ENCODE data around the gene PABPC1L.
A peak's percentile ranks its signal among the peaks of the same experiment; 100 is the strongest.
"Not testable (repeated sequence)": the region's sequence is repeated elsewhere in the genome, so short reads cannot be mapped to it uniquely, and the experiment has no call there.

Gene PABPC1L

DNA sequence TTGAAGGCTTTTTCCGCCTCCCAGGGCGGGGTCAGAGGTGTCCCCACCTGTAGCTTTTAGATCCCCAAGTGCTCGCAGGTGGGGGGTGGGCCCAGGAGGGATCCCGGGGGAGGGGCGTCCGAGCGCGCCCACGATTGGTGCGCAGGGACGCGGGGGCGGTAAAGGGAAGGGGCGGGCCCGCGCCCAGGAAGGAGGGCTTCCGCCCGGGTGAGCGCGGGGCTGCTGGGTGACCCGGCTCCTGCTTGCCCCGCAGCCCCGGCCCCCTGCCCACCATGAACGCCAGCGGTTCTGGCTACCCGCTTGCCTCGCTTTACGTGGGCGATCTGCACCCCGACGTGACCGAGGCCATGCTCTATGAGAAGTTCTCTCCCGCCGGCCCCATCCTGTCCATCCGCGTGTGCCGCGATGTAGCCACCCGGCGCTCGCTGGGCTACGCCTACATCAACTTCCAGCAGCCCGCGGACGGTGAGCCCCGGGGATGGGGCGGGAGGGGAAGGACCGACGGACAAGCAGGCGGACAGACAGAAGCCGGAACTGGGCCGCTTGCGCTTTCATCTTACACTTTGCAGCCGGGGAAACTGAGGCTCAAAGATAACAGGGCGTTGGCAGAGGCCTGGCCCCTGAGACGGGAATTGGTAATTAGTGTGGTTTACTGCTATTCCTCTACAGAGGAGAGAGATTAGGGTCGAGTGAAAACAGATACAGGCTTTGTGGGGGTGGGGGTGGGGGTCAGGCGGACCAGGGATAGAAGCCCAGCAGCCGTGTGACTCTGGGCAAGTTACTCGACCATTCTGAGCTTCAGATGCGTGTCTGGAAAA lies at the start of gene PABPC1L:
Gene PABPC1L, plus strand, starts transcription at position 189 of the 818 bp plus-strand sequence. Its CDS starts 84 bp downstream, at position 273.
- DNase-seq (ENCODE audit: low read depth in 3 of 3, low spot score in 1 of 3) = peak; percentile 21 to 74 (median 50)

DNA sequence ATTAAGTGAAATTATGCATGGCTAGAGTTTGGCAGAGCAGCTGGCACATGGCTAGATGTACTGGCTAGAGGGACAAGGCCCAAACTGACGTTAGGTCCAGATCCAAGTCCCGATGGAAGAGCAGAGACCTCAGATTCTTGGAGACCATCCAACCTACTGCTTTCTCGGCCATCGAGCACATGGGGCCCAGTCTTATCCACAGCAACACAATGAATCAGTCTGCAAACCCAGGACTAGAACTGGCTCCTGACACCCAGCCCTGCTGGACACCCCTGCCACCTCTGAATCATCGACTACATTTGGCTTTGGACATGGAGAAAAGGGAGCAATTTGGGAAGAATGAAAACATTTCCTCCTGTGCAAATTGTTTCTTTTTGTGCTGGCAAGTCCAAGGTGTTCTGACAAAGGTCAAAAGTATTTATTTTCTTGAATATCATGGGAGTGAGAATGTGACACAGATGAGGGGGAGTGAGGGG lies 48.3 kb upstream of the PABPC1L start:
- no peak for DNase-seq (ENCODE audit: low read depth in 3 of 3, low spot score in 1 of 3)

DNA sequence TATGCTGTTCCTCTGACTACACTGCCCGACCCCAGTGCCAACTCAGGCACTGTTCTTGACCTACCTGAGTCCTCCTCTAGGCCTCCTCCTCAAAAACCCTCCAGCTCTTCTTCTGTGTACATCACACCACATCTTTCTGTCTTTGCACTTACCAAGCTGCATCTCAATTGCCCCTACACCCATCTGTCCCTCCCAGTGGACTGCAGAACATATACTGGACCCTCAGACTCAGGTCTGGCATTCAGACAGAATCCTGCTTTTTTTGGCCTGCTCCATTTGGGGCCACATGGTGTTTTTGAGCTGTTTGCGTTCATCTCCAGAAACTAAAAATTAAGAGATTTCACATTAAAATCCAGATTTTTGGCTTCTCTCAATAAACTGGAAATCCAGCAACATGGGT lies 47.6 kb upstream of the PABPC1L start:
- no peak for DNase-seq (ENCODE audit: low read depth in 3 of 3, low spot score in 1 of 3)

DNA sequence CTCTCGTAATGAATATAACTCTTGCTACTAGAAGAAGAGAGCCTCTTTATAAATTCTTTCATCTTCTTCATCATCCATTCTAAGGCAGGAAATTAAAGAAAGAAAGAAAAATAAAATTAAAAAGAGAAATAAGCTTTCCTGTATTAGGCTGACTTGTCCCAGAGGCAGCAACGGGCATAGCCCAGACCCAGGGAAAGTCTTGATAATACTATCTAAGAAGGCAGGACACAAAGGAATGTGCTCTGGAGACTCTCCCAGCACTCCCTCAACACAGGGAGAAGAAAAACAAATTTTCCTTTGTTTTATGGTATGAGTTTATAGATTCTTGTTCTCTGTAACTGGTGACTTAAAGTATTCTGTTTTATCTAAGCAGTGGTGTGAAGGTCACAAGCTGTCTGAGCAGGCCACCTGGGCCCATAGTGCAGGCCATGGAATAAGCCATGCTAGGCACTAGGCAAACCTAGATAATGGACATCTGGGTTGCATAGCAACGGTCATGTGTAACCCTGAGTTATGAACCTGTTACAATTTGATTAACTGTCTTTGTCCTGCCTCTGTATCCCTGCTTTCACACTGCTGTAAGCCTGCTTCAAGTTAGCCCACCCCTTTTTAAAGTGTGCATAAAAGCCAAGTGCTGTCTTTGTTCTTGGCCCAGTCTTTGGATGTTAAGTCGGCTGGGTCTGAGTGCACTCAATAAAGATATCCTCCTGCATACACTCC lies 46.3 kb upstream of the PABPC1L start:
- not testable (repeated sequence) for DNase-seq (ENCODE audit: low read depth in 3 of 3, low spot score in 1 of 3)

DNA sequence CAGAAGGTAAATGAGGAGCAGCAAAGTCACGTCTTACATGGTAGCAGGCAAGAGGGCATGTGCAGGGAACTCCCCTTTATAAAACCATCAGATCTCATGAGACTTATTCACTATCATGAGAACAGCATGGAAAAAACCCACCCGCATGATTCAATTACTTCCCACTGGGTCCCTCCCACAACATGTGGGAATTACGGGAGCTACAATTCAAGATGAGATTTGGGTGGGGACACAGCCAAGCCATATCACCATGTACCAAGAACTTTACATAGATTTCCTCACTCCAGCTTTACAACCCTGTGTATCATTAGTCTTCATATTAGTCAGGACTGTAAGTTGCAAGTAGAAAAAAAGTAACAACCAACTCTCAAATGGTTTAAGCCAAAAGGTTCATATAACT lies 45.4 kb upstream of the PABPC1L start:
- DNase-seq (ENCODE audit: low read depth in 3 of 3, low spot score in 1 of 3) = not testable (repeated sequence)

DNA sequence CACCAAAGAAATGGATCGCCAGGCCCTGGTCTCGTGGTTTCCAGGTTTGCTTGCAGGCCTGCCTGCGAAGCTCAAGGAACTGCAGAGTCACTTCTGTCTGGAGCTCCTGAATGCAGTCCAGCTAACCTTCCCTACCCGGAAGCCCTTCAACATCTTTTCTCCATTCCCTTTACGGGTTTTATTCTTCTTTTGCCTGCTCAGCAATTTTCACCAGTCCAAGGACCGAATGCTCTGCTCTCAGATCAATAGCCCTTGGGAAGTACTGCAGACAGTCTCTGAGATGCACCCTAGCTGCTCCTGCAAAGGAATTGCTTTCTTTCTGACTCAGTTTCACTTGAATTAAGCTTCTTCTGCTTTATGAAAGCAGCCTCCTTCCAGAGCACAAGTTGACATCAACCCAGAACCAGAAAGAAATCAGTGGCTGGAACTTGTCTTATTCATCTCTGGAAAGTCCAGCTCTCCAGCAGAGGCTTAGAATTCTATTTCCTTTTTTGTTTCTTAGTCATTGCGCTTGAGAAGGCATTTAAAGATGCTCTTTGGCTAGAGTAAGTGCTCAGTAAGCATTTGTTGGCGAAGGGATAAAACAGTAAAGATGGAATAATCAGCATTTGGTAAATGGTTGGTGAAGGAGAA lies 43.0 kb upstream of the PABPC1L start:
- no peak for DNase-seq (ENCODE audit: low read depth in 3 of 3, low spot score in 1 of 3)

DNA sequence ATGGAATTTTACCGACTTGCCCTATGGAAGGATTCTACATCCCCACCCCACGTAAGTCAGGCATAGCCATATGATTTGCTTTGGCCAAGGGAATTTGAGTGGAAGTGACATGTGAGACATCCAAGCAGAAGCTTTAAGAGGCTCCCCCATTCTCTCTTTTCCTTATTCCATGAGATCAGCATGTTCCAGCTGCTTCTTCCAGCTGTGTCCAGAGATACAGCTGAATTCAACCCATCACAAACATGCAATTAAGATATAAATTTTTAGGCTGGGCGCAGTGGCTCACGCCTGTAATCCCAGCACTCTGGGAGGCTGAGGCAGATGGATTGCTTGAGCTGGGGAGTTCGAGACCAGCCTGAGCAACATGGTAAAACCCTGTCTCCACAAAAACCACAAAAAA lies 40.4 kb upstream of the PABPC1L start:
- DNase-seq (ENCODE audit: low read depth in 3 of 3, low spot score in 1 of 3) = no peak

DNA sequence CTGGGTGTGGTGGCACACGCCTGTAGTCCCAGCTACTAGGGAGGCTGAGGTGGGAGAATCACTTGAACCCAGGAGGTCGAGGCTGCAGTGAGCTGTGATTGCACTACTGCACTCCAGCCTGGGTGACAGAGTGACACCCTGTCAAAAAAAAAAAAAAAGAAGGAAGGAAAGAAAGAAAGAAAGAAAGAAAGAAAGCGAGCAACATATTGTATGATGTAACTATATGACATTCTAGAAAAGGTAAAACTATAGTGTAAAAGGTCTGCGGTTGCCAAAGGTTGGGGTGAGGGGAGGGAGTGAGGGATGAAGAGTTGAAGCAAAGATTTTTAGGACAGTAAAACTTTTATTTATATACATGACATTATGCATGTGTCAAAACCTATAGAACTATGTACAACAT lies 27.5 kb upstream of the PABPC1L start:
- DNase-seq (ENCODE audit: low read depth in 3 of 3, low spot score in 1 of 3) = not testable (repeated sequence)

DNA sequence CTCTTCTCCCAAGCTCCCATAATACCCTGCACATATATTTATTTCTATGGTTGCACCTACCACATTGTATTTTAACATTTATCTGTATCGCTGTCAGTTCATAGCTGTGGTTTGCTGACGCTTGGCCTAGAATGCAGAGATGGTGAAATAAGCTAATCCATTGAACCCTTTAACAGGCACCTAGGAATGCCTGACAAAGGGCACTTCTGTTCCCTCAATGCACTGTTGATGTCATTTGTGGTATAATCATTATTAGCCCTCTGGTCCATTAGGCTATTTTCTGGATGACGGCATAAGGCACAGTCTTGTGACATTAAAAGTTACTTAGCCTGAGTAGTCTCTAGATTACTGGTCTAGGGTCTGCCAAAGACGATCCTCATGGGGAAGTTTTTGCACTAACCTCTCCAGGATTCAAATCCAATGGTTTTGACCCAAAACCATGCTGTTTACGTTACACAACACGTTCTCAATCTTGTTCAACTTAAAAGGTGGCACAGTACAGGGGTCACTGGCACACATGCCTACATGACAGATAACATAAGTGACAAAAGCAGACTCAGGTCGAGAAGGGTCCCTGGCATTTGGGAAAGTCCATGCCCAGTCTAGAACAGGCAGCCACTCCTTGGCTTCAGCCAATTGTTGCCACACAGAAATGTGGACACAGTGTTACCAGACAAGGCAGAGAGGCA lies 26.5 kb upstream of the PABPC1L start:
- no peak for DNase-seq (ENCODE audit: low read depth in 3 of 3, low spot score in 1 of 3)

DNA sequence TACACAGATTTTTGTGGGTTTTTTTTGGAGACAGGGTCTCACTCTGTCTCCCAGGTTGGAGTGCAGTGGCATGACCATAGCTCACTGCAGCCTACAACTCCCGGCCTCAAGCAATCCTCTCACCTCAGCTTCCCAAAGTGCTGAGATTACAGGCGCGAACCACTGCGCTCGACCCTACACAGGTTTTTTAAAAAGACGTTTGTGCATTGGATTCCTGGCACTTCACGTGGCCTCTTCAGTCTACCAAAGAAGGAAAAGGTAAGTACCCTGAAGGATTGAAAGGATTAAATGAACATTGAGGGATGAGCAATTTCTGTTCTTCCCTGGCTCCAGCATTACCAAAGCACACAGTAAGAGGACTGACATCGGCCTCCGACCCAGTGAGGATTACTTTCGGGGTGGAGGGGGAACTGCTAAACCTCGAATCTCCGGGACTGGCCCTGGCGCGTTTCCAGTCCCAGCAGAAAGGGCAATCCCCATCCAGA lies 24.9 kb upstream of the PABPC1L start:
- no peak for DNase-seq (ENCODE audit: low read depth in 3 of 3, low spot score in 1 of 3)

DNA sequence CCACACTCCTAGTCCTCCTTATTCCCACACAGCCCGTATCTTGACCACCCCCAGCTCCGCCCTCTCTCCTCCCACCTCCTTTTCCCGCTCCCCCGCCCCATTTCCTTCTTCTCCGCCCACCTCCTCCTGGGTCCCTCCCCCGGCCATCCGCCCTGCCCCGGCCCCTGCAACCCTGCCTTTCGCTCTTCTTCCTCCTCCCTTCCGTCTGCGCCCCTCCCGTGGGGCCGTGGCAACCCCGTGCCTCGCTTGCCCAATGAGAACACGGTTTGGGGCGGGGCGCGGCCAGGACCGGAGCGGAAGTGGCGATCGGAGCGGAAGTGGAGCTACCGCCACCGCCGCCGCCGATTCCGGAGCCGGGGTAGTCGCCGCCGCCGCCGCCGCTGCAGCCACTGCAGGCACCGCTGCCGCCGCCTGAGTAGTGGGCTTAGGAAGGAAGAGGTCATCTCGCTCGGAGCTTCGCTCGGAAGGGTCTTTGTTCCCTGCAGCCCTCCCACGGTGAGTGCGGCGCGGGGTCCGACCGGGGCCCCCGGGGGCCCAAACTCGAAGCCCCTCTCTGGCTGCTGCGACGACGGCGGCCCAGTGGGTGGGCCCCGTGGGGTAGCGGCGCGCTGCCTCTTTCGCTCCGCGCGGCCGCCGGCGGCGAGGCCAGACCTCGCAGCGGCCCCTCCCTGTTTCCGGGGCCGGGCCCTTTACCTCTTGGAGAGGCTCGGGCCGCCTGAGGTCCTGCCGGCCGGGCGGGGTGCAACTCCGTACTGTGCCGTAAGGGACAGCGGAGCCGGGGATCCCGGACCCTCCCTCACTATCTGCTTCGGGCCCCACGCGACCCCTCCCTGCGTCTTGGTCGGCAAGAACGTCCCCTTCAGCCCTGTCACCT lies 24.2 kb upstream of the PABPC1L start, which contains the start of gene YWHAB:
Gene YWHAB, plus strand, starts transcription at position 314 of the 874 bp plus-strand sequence. CDS start 15,829 bp downstream, outside the sequence.
- peak; percentile 92 to 97 (median 92) for DNase-seq (ENCODE audit: low read depth in 3 of 3, low spot score in 1 of 3)

DNA sequence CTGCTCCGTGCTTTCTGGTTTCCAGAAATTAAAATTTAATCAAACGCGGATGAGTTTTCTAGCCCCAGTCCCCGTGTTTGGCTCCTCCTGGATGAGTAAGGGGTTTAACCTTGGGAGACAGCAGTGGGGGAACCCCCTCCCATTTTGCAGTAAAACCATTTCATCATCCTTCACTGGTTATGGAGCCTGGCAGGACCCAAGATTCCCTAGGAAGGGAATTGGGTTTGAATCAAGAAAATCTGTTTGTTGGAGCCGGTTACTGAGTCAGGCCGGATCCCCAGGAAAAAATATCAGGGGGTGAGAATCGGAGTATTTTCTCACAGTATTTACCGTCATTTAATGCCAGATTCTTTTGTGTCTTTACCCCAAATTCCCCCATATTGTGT lies 23.6 kb upstream of the PABPC1L start:
- DNase-seq (ENCODE audit: low read depth in 3 of 3, low spot score in 1 of 3) = no peak

DNA sequence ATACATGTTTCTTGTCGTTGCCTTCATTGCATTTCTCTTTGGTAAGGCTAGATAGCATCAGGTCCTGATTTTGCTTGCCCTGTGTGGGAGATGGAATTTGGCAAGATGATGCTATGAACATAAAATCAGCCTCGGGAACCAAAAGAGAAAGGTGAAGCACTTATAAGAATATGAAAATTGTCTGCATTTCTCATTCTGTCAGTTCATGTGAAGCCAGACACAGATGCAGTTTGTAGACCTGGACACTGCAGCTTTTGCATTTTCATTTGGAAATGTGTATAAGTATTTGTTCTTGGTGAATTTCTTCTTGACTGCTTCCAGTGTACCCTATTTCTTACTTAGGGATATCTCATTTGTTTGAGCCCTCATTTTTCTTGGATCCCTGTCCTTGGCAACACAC lies 23.0 kb upstream of the PABPC1L start:
- no peak for DNase-seq (ENCODE audit: low read depth in 3 of 3, low spot score in 1 of 3)

DNA sequence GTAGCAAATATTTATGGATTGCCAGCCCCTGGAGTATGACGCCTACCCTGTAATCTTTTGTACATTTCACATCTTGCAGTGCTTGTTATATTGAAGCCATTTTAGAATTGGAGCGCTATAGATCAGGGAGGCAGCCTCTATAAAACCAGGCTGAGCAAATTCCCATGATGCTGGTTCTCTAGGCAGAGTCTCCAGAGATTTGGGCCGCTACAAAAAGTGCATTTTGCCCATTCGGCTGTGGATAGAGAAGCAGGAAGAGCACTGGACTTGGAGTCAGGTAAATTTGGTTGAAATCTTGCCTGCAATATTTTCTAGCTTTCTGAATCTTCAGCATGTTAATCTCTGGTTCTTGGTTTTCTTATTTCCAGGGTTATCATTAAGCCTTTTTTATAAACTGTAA lies 22.4 kb upstream of the PABPC1L start:
- DNase-seq (ENCODE audit: low read depth in 3 of 3, low spot score in 1 of 3) = no peak

DNA sequence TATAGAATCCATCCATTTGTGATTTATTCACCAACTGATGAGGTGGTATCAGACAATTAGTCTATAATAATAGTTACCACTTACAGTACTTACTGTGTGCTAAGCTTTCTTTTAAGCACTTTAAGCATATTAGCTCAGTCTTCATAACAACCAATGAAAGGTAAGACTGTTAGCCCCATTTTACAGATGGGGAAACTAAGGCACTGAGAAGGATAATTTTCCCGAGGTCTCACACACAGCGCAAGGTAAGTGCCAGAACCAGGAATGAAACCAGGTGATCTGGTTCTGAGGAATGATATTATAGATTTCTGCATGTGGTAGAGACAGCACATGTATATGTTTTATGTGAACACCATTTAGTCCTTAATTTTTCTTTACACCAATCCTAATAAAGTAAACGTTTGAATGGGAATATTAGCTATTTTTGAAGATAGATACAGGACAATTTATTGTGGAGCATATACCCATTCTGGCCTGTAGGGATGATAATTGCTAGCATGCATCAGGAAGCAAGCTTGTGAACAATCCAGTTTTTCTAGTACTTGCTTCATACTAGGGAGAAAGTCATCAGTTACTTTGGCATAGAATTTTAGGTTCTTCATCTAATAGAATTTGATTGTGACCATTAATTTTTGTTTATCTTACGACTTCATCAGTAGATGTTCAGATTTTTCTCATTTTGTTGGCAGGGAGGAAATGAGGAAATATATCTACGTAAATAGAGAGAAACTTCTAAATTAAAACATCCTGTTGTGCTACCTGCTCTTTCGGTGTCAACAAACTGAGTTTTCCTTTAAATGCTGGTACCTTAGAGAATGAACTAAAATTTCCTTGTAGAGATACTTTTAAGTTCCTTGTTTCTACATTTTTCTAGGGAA lies 21.4 kb upstream of the PABPC1L start:
- DNase-seq (ENCODE audit: low read depth in 3 of 3, low spot score in 1 of 3) = no peak

DNA sequence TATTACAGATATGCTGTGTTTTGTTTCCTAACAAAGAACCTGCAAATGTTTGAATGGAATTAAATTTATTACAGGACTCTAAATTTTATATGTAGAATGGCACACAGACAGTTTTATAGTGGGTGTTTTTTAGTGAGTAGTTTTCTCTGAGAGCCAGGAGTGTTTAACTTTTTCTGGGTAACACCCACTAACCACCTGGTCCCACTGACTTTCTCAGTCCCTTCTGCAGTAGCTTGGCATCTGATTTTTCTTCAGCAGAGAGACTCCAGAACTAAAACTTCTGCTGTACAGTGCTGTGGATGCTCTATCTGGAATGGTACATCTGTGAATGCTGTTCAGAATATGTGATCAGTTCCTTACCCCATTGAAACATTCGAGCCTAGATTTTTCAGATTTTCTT lies 18.0 kb upstream of the PABPC1L start:
- no peak for DNase-seq (ENCODE audit: low read depth in 3 of 3, low spot score in 1 of 3)

DNA sequence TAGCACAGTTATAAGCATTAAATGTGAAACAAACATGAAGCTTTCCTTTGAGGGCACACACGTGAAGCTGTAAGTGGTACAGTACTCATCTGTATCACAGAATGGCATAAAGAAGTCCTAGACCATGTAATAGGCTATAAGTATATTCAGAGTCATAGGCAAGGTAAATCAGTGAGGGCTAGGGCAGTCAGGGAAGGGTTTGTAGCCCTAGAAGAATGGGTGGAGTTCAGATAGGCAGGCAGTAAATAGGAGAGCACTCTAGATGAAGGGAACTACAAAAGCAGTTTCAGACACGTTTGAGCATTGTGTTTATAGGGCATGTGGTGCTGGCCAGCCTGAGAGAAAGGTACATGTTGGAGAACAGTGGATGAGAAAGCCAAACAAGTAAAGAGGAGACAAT lies 14.9 kb upstream of the PABPC1L start:
- no peak for DNase-seq (ENCODE audit: low read depth in 3 of 3, low spot score in 1 of 3)

DNA sequence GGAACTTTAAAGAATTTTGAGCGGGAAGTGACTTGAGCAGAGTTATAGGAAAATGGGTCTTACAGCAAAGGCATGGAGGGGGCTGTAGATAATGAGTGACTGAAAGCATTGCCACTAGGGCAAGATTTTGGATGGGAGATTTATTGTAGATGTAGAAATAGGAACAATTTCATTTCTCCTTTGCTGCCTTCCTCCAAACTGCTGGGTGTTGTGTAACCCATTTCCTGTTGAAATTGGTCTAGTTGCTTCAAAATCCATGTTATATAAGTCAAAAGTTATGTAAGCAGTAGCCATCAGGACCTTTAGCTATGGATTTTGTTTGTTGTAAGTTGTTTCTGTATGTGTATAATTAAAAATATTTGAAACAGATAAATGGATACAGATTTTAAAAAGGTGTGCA lies 13.3 kb upstream of the PABPC1L start:
- no peak for DNase-seq (ENCODE audit: low read depth in 3 of 3, low spot score in 1 of 3)

DNA sequence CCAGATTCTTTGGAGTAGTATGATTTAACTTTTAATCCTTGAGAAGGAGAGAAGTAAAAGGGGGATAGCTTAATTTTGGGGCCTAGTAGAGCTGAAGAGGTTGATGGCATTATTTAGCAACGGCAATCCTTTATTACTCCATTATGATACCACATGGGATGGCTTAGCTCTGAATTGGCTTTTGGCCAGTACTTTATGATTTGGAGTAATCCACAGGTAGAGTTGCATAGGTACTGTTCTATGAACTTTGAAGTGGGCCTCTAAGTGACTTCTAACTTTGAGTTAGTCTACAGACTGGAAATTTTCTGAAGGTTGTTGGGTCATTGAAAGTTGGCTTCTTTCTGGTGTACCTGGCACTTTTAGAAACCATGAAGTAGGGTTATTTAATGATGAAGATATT lies 12.7 kb upstream of the PABPC1L start:
- no peak for DNase-seq (ENCODE audit: low read depth in 3 of 3, low spot score in 1 of 3)

Measured in stimulated activated CD4-positive, alpha-beta T cell treated with anti-CD3 and anti-CD28 coated beads, TNF-alpha, amount 100 ng/mL, for 1 hour (primary cell).